Common myeloid progenitor, CD34-positive (primary cell): ENCODE data around the gene TMEM221.

Experiments used
- CTCF ChIA-PET: fragments of 350-600 bp; sonication (Branson Sonifier 250); formaldehyde crosslinking; loops from one replicate; lab custom pipeline; 2021; ENCODE audit warnings: antibody characterized with exemption; lab: Charles Lee
- POLR2A ChIA-PET: fragments of 350-600 bp; sonication (Branson Sonifier 250); formaldehyde crosslinking; loops from one replicate; lab custom pipeline; 2021; ENCODE audit warnings: antibody characterized with exemption; lab: Charles Lee
- DNase-seq, 3 donors: peaks; one replicate each; pipeline versions ENCODE4 v3.0.0 to v3.0.0-alpha.2; 2013
- H3K27ac ChIP-seq, 2 experiments: 1 replicate in 1 of 2; 2 replicates in 1 of 2; pipeline ENCODE4 v1.7.0; 2013; ENCODE audit warnings: inconsistent platforms in 2 of 2, low read length in 2 of 2, mild to moderate bottlenecking in 2 of 2, low read depth in 1 of 2, moderate library complexity in 1 of 2; ENCODE audit not compliant: severe bottlenecking in 2 of 2, insufficient read depth in 1 of 2, poor library complexity in 1 of 2
- H3K27me3 ChIP-seq, 5 experiments: replicated peaks in 2 of 5; 1 replicate in 3 of 5; 2 replicates in 2 of 5; pipeline versions ENCODE4 v1.6.1 to v1.7.0; 2013; ENCODE audit warnings: low read length in 4 of 5, mild to moderate bottlenecking in 2 of 5, moderate library complexity in 2 of 5, inconsistent platforms in 1 of 5; ENCODE audit not compliant: insufficient read depth in 5 of 5, control insufficient read depth in 4 of 5
- H3K36me3 ChIP-seq, 4 experiments: 1 replicate in 2 of 4; 2 replicates in 2 of 4; pipeline versions ENCODE4 v1.6.1 to v1.7.0; 2013; ENCODE audit warnings: low read length in 3 of 4, control low read depth in 1 of 4, mild to moderate bottlenecking in 1 of 4; ENCODE audit not compliant: control insufficient read depth in 4 of 4, insufficient read depth in 4 of 4
- H3K4me1 ChIP-seq, 4 experiments: 1 replicate in 3 of 4; 2 replicates in 1 of 4; pipeline versions ENCODE4 v1.6.1 to v1.7.1; 2013; ENCODE audit warnings: low read length in 3 of 4, mild to moderate bottlenecking in 3 of 4, control low read depth in 1 of 4, inconsistent platforms in 1 of 4, moderate library complexity in 1 of 4; ENCODE audit not compliant: control insufficient read depth in 4 of 4, insufficient read depth in 4 of 4; ENCODE audit errors: control extremely low read depth in 1 of 4
- H3K4me3 ChIP-seq, 7 experiments: 1 replicate in 4 of 7; 2 replicates in 3 of 7; pipeline versions ENCODE4 v1.5.1 to v1.7.0; 2013; ENCODE audit warnings: mild to moderate bottlenecking in 7 of 7, low read length in 6 of 7, moderate library complexity in 6 of 7, inconsistent platforms in 2 of 7, low read depth in 2 of 7, control low read depth in 1 of 7; ENCODE audit not compliant: insufficient read depth in 4 of 7, control insufficient read depth in 1 of 7; ENCODE audit errors: extremely low read depth in 1 of 7
- H3K9me3 ChIP-seq, 5 experiments: 1 replicate in 4 of 5; 2 replicates in 1 of 5; pipeline versions ENCODE4 v1.6.1 to v1.7.1; 2013; ENCODE audit warnings: low read length in 4 of 5, mild to moderate bottlenecking in 2 of 5, inconsistent platforms in 1 of 5, low read depth in 1 of 5, moderate library complexity in 1 of 5; ENCODE audit not compliant: control insufficient read depth in 4 of 5, insufficient read depth in 2 of 5; ENCODE audit errors: control extremely low read depth in 1 of 5
- WGBS: methylation state at CpG from one replicate; pipeline ENCODE4 v1.1.5; 2013; ENCODE audit not compliant: insufficient coverage; 5-methylcytosine and 5-hydroxymethylcytosine counted together

The TMEM221 gene

DNA sequence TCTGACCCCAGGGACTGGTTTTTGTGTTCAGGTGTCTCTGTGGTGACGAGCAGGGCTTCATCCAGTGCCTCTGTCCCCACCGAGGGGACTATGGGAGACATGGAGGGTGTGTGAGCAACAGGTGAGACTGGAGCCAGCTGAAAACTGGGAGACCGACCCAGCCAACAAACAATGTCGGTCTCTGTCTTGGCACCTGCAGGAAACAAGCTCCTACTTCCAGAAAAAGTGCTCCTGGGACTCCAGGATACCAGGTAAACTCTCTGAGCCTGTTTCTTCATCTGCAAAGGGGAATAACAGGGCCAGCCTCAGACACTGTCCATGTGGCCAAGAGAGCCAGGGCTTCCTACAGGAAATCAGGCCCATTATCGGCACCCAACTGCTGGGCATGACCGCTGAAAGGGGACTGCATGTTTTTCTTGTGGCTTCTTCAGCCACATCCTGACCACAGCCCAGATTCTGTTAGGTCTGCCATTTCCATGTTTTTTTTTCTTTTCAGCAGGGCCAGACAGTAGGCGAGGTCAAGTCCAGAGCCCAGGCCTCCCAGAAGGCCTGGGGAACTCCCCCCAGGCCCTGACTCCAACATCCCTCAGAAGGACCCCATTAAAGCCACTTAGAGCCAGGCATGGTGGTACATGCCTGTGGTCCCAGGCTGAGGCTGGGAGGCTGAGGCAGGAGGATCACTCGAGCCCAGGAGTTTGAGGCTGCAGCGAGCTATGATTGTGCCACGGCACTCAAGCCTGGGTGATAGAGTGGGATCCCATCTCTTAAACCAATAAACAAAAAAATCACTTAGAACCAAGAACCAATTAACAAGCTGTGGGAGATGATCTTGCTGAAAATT is 42.2 kb downstream of the TMEM221 start:
- Histone ChIP-seq H3K4me3 (peak overlapping the region in 6 of 7 experiments; percentile 63 to 79 (median 74)), H3K4me1 (peaks cover 11 to 49% (median 40%) of the 10 kb centered on the region in 4 experiments), H3K9me3 (no peaks in the 10 kb centered on the region), H3K27me3 (no peaks in the 10 kb centered on the region), H3K36me3 (peaks cover 0 to 14% (median 5%) of the 10 kb centered on the region in 4 experiments), H3K27ac (peak overlapping the region; percentile 64 to 81)
- ChIA-PET CTCF (interaction anchor here (0.9 to 2.6 kb wide), 8 partner anchors 11 to 59 kb away, joined by 3 to 17 read pairs (median 4); partner anchors contain the start of genes CCDC194 and MVB12A), POLR2A (interaction anchor here (0.6 to 3.1 kb wide), 2 partner anchors 13 to 316 kb away, joined by 3 to 13 read pairs; partner anchors contain the start of gene MVB12A)
- DNase-seq = peak; percentile 54 to 86 (median 73)
- 2% methylated on average over 6 of the region's 10 CpGs for WGBS

DNA sequence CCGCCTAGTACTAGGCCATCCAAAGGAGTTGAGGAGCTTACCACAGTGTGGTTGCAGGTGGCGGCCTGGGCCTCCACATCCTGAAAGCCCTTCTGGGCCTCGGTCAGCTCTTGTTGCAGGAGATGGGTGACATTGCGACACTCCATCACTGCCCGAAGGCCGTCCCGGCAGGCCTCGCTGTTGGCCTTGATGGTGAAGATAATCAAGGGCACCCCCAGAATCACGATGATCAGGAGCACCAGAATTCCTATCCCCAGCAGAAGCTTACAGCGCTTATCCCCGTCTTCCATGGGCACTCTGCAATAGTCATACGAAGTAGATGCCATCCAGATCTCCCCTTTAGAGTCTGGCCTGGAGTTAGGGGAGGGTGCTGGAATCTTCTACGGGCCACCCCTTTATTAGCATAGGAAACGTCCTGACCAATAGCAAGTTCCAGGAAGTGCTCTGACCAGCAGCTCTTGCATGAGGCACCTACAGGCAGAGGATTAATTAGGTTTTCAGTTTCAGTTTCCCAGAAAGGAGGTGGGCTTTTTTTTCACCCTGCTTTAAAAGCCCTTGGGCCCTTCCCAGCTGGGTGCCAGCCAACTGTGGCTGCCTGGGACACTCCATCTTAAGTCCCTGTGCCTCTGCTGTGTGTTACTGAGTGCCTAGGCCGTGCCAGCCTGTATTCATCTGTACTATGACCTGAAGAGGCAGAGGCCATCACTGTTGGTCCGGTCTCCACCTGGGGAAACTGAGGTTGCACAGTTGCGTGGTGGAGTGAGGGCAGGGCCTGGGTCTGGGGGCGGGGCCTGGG is 43.0 kb downstream of the TMEM221 start, which contains the start of gene BST2:
Gene BST2, minus strand, starts transcription at position 381 of the 796 bp plus-strand sequence. Its CDS starts 55 bp downstream, at position 326.
- 9% methylated on average over 13 of the region's 18 CpGs for WGBS
- peak within 1 kb of the TSS; percentile 64 to 81 for H3K27ac ChIP-seq
- peak within 1 kb of the TSS; percentile 18 to 79 (median 73) for H3K4me3 ChIP-seq
- CTCF ChIA-PET = interaction anchor here (0.5 to 2.6 kb wide), 13 partner anchors 8 to 729 kb away, joined by 3 to 17 read pairs (median 3); partner anchors contain the start of genes CCDC194, MVB12A and RPL18A
- POLR2A ChIA-PET = interaction anchor here (0.6 to 3.1 kb wide), 3 partner anchors 14 to 317 kb away, joined by 3 to 13 read pairs (median 3); partner anchors contain the start of gene MVB12A
- H3K9me3 ChIP-seq = no peaks in the 10 kb centered on the region
- peaks cover 11 to 49% (median 40%) of the 10 kb centered on the region in 4 experiments for H3K4me1 ChIP-seq
- DNase-seq = peak; percentile 85 to 92 (median 91)
- no peaks in the 10 kb centered on the region for H3K27me3 ChIP-seq
- H3K36me3 ChIP-seq = peaks cover 0 to 14% (median 8%) of the 10 kb centered on the region in 4 experiments

DNA sequence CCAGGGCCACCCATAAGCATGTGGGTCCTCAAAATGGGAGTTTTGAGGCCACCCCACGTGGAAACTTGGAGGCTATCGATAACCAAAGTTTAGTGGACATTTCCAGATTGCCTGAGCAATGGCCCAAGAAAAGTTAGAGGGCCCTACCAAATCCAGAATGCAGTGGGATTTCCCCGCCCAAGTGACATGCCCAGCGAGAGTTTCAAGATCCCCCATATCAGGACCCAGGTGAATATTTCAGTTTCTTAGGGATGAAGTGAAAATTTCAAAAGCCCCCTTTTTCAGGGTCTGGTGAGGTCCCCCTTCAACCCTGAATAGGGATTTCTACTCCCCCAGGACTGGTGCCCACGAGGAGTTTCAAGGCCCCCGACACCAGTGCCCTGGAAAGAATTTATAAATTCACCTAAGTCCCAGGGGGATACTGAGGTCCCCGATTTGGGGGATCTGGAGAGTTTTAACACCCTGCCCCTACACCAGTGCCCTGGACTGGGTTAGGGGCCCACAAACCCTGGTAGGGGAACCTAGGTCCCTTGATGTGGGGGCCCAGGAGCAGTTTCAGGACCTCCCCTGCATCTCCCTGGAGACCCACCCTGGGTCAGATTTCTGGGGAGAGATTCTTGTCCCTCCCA is 43.7 kb downstream of the TMEM221 start:
- ChIA-PET POLR2A (interaction anchor here (0.7 to 3.1 kb wide), 2 partner anchors 15 to 148 kb away, joined by 3 to 13 read pairs; partner anchors contain the start of gene MVB12A), CTCF (interaction anchor here (0.6 to 2.6 kb wide), 10 partner anchors 9 to 455 kb away, joined by 3 to 17 read pairs (median 4); partner anchors contain the start of genes CCDC194, MVB12A and RPL18A)
- Histone ChIP-seq H3K36me3 (peaks cover 0 to 14% (median 8%) of the 10 kb centered on the region in 4 experiments), H3K4me1 (peaks cover 11 to 49% (median 40%) of the 10 kb centered on the region in 4 experiments), H3K27ac (peak overlapping the region; percentile 64 to 81), H3K4me3 (peak overlapping the region; percentile 18 to 79 (median 73)), H3K9me3 (no peaks in the 10 kb centered on the region), H3K27me3 (no peaks in the 10 kb centered on the region)
- no peak for DNase-seq
- 25% methylated on average over 7 of the region's 7 CpGs for WGBS

- Histone ChIP-seq H3K27ac (peak overlapping the region in 1 of 2 experiments; percentile 81), H3K4me1 (peaks cover 11 to 52% (median 42%) of the 10 kb centered on the region in 4 experiments), H3K9me3 (no peaks in the 10 kb centered on the region), H3K36me3 (peaks cover 0 to 14% (median 8%) of the 10 kb centered on the region in 4 experiments), H3K27me3 (no peaks in the 10 kb centered on the region), H3K4me3 (peak overlapping the region; percentile 16 to 79 (median 73))
- DNase-seq = no peak
- POLR2A ChIA-PET = interaction anchor here (0.6 kb wide), 2 partner anchors 9 to 56 kb away, joined by 3 to 4 read pairs; no protein-coding TSS in a partner anchor
- CTCF ChIA-PET = interaction anchor here (1.1 to 1.4 kb wide), 3 partner anchors 9 to 68 kb away, joined by 3 read pairs; no protein-coding TSS in a partner anchor
- 40% methylated on average over 2 of the region's 6 CpGs for WGBS
Observed at GRCh38 chr19:17404015-17404414, 44.5 kb downstream of the TMEM221 start.

GRCh38 chr19:17402982-17403855 is 45.2 kb downstream of the TMEM221 start:
- peak overlapping the region in 1 of 2 experiments; percentile 81 for H3K27ac ChIP-seq
- DNase-seq = peak in 1 of 3 donors; percentile 47
- no peaks in the 10 kb centered on the region for H3K27me3 ChIP-seq
- H3K36me3 ChIP-seq = peaks cover 0 to 18% (median 12%) of the 10 kb centered on the region in 4 experiments
- H3K4me1 ChIP-seq = peaks cover 11 to 54% (median 43%) of the 10 kb centered on the region in 4 experiments
- 56% methylated on average over 21 of the region's 36 CpGs for WGBS
- H3K4me3 ChIP-seq = peak overlapping the region in 5 of 7 experiments; percentile 38 to 79 (median 73)
- CTCF ChIA-PET = interaction anchor here (1.0 to 1.2 kb wide), 3 partner anchors 11 to 69 kb away, joined by 3 to 4 read pairs (median 3); no protein-coding TSS in a partner anchor
- no peaks in the 10 kb centered on the region for H3K9me3 ChIP-seq
- POLR2A ChIA-PET = interaction anchor here (0.5 to 0.6 kb wide), 3 partner anchors 10 to 527 kb away, joined by 3 to 4 read pairs (median 3); no protein-coding TSS in a partner anchor
